Caco-2 (cell line): Measurements from ENCODE around the gene RIC8A. TPM values are rescaled to one million over a fixed set of nuclear protein-coding genes. Genes with fewer than 3 reads are reported as not detected.
"Not testable (repeated sequence)": the region's sequence is repeated elsewhere in the genome, so short reads cannot be mapped to it uniquely, and the experiment has no call there.

Experiments
- BruUV-seq: library from RNA; stranded (reverse); fragments of 400-500 nt; replicated peaks from 2 replicates; lab custom pipeline; 2021; lab: Mats Ljungman, UMichigan
- CTCF ChIA-PET: fragments of 300-600 bp; sonication (Branson Sonifier 250); formaldehyde crosslinking; loops from one replicate; lab custom pipeline; 2022; ENCODE audit warnings: antibody characterized with exemption; lab: Charles Lee
- POLR2A ChIA-PET: fragments of 300-600 bp; sonication (Branson Sonifier 250); formaldehyde crosslinking; loops from one replicate; lab custom pipeline; 2022; ENCODE audit warnings: antibody characterized with exemption; lab: Charles Lee
- DNase-seq, 2 experiments: peaks; one replicate each; pipeline versions ENCODE4 v3.0.0 to v3.0.0-alpha.2; 2020 to 2022
- H3K27me3 ChIP-seq: replicated peaks from 2 replicates; pipeline ENCODE4 v1.6.0; 2011; ENCODE audit warnings: low read length; ENCODE audit not compliant: control insufficient read depth, insufficient read depth
- H3K36me3 ChIP-seq: 2 replicates; pipeline ENCODE4 v1.5.1; 2011; ENCODE audit warnings: low read length; ENCODE audit not compliant: control insufficient read depth, insufficient read depth
- H3K4me1 ChIP-seq: fragments of 250-450 bp; sonication (Bioruptor Pico); 2 replicates; pipeline ENCODE4 v1.5.1; 2020; ENCODE audit warnings: mild to moderate bottlenecking
- H3K4me3 ChIP-seq: 2 replicates; pipeline ENCODE4 v1.5.1; 2011; ENCODE audit warnings: low read depth, mild to moderate bottlenecking, control low read depth, low read length
- H3K9me3 ChIP-seq: fragments of 250-450 bp; sonication (Bioruptor Pico); 2 replicates; pipeline ENCODE4 v1.5.1; 2020; ENCODE audit warnings: mild to moderate bottlenecking, moderate library complexity
- H3K27ac Mint-ChIP-seq: one replicate; pipeline ENCODE4 v1.8.0; 2022; ENCODE audit warnings: mixed read lengths; ENCODE audit not compliant: unreplicated experiment
- H3K27me3 Mint-ChIP-seq: one replicate; pipeline ENCODE4 v1.8.0; 2022; ENCODE audit warnings: mixed read lengths; ENCODE audit not compliant: insufficient read depth, unreplicated experiment
- H3K36me3 Mint-ChIP-seq: one replicate; pipeline ENCODE4 v1.8.0; 2022; ENCODE audit warnings: mild to moderate bottlenecking, mixed read lengths; ENCODE audit not compliant: insufficient read depth, unreplicated experiment
- H3K4me1 Mint-ChIP-seq: one replicate; pipeline ENCODE4 v1.8.0; 2022; ENCODE audit warnings: low read depth, mixed read lengths; ENCODE audit not compliant: unreplicated experiment
- H3K4me3 Mint-ChIP-seq: one replicate; pipeline ENCODE4 v1.8.0; 2022; ENCODE audit warnings: mild to moderate bottlenecking, moderate library complexity, mixed read lengths; ENCODE audit not compliant: unreplicated experiment
- H3K9me3 Mint-ChIP-seq: one replicate; pipeline ENCODE4 v1.8.0; 2022; ENCODE audit warnings: mixed read lengths; ENCODE audit not compliant: unreplicated experiment
- CTCF ChIP-seq, 2 experiments: fragments of 200-600 bp in 1 of 2; IDR thresholded peaks; 1 replicate in 1 of 2; 2 replicates in 1 of 2; pipeline versions ENCODE4 v1.5.1 to v1.8.0; 2011 to 2022; ENCODE audit warnings: antibody characterized with exemption in 1 of 2, control low read depth in 1 of 2, inconsistent platforms in 1 of 2, low read depth in 1 of 2, low read length in 1 of 2, mild to moderate bottlenecking in 1 of 2, moderate library complexity in 1 of 2; ENCODE audit not compliant: insufficient read depth in 1 of 2, severe bottlenecking in 1 of 2, unreplicated experiment in 1 of 2
- intact Hi-C: fragments of 100-400 bp; cut with micrococcal nuclease; formaldehyde crosslinking; loops from one replicate; pipeline ENCODE4 v1.10.0; 2022; ENCODE audit not compliant: unreplicated experiment
- total RNA-seq: library from RNA; stranded (reverse); gene quantifications from 2 replicates; pipeline ENCODE4 v1.2.3, GENCODE V29; 2022

Gene RIC8A
- total RNA-seq, 1 experiment from 2014 or later: 97.1 TPM

- H3K4me3 ChIP-seq, CTCF ChIA-PET, POLR2A ChIA-PET, H3K9me3 Mint-ChIP-seq, H3K36me3 ChIP-seq, H3K9me3 ChIP-seq, H3K36me3 Mint-ChIP-seq, H3K27me3 Mint-ChIP-seq, H3K4me1 Mint-ChIP-seq, H3K4me3 Mint-ChIP-seq, BruUV-seq, H3K27me3 ChIP-seq, H3K4me1 ChIP-seq, H3K27ac Mint-ChIP-seq, intact Hi-C loops: not testable (repeated sequence)
- DNase-seq: peak; percentile 66 to 72
- peak; percentile 29 to 32 for TF ChIP-seq CTCF (IDR thresholded peaks at IDR 0.05; ENCODE audit: insufficient read depth in 1 of 2, low read depth in 1 of 2, low read length in 1 of 2, severe bottlenecking in 1 of 2, unreplicated experiment in 1 of 2)
Measured at GRCh38 chr11:191490-192478, 15.7 kb upstream of the RIC8A start.

GRCh38 chr11:192674-193128 lies 14.8 kb upstream of the RIC8A start, which contains the start of gene SCGB1C1:
Gene SCGB1C1 (plus strand): TSS chr11:193078. CDS start chr11:193100, 22 bp downstream.
- H3K27ac Mint-ChIP-seq, H3K4me1 ChIP-seq, intact Hi-C loops, H3K9me3 ChIP-seq, H3K36me3 Mint-ChIP-seq, H3K4me3 ChIP-seq, H3K4me3 Mint-ChIP-seq, H3K27me3 ChIP-seq, H3K27me3 Mint-ChIP-seq, POLR2A ChIA-PET, H3K36me3 ChIP-seq, H3K4me1 Mint-ChIP-seq, BruUV-seq, CTCF ChIA-PET, H3K9me3 Mint-ChIP-seq: not testable (repeated sequence)
- DNase-seq: peak in 1 of 2 experiments; percentile 31

GRCh38 chr11:193481-193880 lies 14.0 kb upstream of the RIC8A start:
- H3K9me3 Mint-ChIP-seq, H3K27me3 Mint-ChIP-seq, H3K36me3 Mint-ChIP-seq, H3K9me3 ChIP-seq, H3K4me1 Mint-ChIP-seq, H3K4me1 ChIP-seq, H3K4me3 Mint-ChIP-seq, H3K4me3 ChIP-seq, BruUV-seq, intact Hi-C loops, H3K27ac Mint-ChIP-seq, H3K27me3 ChIP-seq, POLR2A ChIA-PET, H3K36me3 ChIP-seq, CTCF ChIA-PET: not testable (repeated sequence)
- DNase-seq: peak in 1 of 2 experiments; percentile 20
